Gastrocnemius medialis (tissue), 4 donors: ENCODE results near the gene GNG14. TPM values are rescaled to one million over a fixed set of nuclear protein-coding genes. Genes with fewer than 3 reads are reported as not detected.
A peak's percentile ranks its signal among the peaks of the same experiment; 100 is the strongest.
"Not testable (repeated sequence)": the region's sequence is repeated elsewhere in the genome, so short reads cannot be mapped to it uniquely, and the experiment has no call there.

Source experiments
- ATAC-seq, 2 donors: fragments of 150-250 bp; one replicate each; pipeline ENCODE4 v1.9.1; 2016
- DNase-seq, 2 donors: peaks; one replicate each; pipeline ENCODE4 v3.0.0-alpha.2; 2019
- H3K27ac ChIP-seq, 4 donors: fragments of 200-600 bp; sonication (generic); 1 replicate in 1 of 4; 2 replicates in 3 of 4; pipeline ENCODE4 v1.5.1; 2016 to 2018; ENCODE audit warnings: mild to moderate bottlenecking in 2 of 4, moderate library complexity in 1 of 4
- H3K27me3 ChIP-seq, 3 donors: fragments of 200-600 bp; sonication (generic) in 2 of 3; 1 replicate in 1 of 3; 2 replicates in 2 of 3; pipeline versions ENCODE4 v1.5.1 to v1.6.0; 2016 to 2019; ENCODE audit warnings: mild to moderate bottlenecking in 1 of 3, moderate library complexity in 1 of 3
- H3K36me3 ChIP-seq, 2 donors: fragments of 200-600 bp; sonication (generic) in 1 of 2; one replicate each; pipeline ENCODE4 v1.5.1; 2017 to 2018
- H3K4me1 ChIP-seq, 2 donors: fragments of 200-600 bp; sonication (generic) in 1 of 2; one replicate each; pipeline ENCODE4 v1.5.1; 2016 to 2017; ENCODE audit warnings: mild to moderate bottlenecking in 2 of 2
- H3K4me3 ChIP-seq, 4 donors: fragments of 200-600 bp; sonication (generic) in 3 of 4; 1 replicate in 1 of 4; 2 replicates in 3 of 4; pipeline ENCODE4 v1.5.1; 2016 to 2019; ENCODE audit warnings: mild to moderate bottlenecking in 2 of 4
- H3K9me3 ChIP-seq, 3 donors: fragments of 200-600 bp; sonication (generic) in 2 of 3; 1 replicate in 1 of 3; 2 replicates in 2 of 3; pipeline ENCODE4 v1.5.1; 2016 to 2019
- POLR2A ChIP-seq, 2 donors: fragments of 450-650 bp; IDR thresholded peaks; one replicate each; pipeline ENCODE4 v1.6.1; 2017; ENCODE audit warnings: antibody characterized with exemption in 2 of 2, mild to moderate bottlenecking in 2 of 2, moderate library complexity in 2 of 2
- in situ Hi-C, 4 donors: fragments of 200-750 bp; cut with MboI; loops; one replicate each; pipeline versions ENCODE4 v1.15.0 to v1.8.0; 2017; ENCODE audit warnings: low sequenced_read_pairs in 4 of 4
- intact Hi-C: fragments of 100-400 bp; cut with DNase I; formaldehyde crosslinking; loops from one replicate; pipeline ENCODE4 v1.15.1; 2023; ENCODE audit warnings: low total_unique reads
- total RNA-seq, 4 donors: library from RNA; depleted of rRNA; stranded (reverse); fragments of >200 nt; gene quantifications; one replicate each; pipeline versions ENCODE4 v1.1.0 to v1.2.3, GENCODE V29; 2016
- TF ChIP-seq, protein P1 (sequence below), 5 experiments: fragments of 450-650 bp in 3 of 5; fragments of 200-600 bp in 2 of 5; sonication (generic) in 2 of 5; IDR thresholded peaks in 4 of 5; conservative IDR thresholded peaks in 1 of 5; 1 replicate in 4 of 5; 2 replicates in 1 of 5; pipeline ENCODE4 v1.5.1; 2016 to 2019; ENCODE audit warnings: antibody characterized with exemption in 5 of 5, mild to moderate bottlenecking in 3 of 5, moderate library complexity in 3 of 5

GNG14 gene
- total RNA-seq, 4 donors from 2014 or later, result not detected

DNA sequence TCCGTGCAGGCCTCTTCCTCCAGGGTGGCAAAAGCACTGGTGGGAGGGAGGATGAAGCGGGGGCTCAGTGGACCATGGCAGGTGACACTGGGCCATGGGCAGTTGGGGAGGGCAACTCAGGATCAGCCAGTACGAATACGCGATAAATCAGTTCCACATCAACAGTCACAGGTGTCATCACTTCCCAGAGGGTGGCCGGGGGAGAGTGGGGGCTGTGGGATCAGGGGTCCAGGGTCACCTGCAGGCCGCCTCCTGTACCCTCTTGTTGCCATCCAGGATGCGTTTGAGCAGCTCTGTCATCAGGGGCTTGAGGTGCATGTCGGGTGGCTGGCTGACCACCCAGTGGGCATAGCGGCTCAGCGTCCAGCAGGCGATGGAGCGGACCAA lies 18.5 kb downstream of the GNG14 start:
- ATAC-seq (no peak), DNase-seq (no peak)
- H3K4me1 ChIP-seq, result no peaks in the 10 kb centered on the region
- TF ChIP-seq POLR2A (IDR thresholded peaks at IDR 0.05), result no peak
- TF ChIP-seq, protein P1, sequence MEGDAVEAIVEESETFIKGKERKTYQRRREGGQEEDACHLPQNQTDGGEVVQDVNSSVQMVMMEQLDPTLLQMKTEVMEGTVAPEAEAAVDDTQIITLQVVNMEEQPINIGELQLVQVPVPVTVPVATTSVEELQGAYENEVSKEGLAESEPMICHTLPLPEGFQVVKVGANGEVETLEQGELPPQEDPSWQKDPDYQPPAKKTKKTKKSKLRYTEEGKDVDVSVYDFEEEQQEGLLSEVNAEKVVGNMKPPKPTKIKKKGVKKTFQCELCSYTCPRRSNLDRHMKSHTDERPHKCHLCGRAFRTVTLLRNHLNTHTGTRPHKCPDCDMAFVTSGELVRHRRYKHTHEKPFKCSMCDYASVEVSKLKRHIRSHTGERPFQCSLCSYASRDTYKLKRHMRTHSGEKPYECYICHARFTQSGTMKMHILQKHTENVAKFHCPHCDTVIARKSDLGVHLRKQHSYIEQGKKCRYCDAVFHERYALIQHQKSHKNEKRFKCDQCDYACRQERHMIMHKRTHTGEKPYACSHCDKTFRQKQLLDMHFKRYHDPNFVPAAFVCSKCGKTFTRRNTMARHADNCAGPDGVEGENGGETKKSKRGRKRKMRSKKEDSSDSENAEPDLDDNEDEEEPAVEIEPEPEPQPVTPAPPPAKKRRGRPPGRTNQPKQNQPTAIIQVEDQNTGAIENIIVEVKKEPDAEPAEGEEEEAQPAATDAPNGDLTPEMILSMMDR (IDR thresholded peaks at IDR 0.05 in 4 of 5, conservative IDR thresholded peaks at IDR 0.05 in 1 of 5), result no peak
- peaks cover 0 to 97% of the 10 kb centered on the region in 2 donors for H3K36me3 ChIP-seq
- no peaks in the 10 kb centered on the region for H3K9me3 ChIP-seq
- no peaks in the 10 kb centered on the region for H3K27me3 ChIP-seq
- intact Hi-C loops, result no loop called here
- H3K4me3 ChIP-seq, result no peak overlapping the region
- in situ Hi-C loops, result no loop called here
- H3K27ac ChIP-seq, result no peak overlapping the region

GRCh38 chr19:12708641-12709040 lies 20.8 kb downstream of the GNG14 start:
- in situ Hi-C loops, result no loop called here
- Histone ChIP-seq H3K36me3 (peaks cover 0 to 94% of the 10 kb centered on the region in 2 donors), H3K4me1 (no peaks in the 10 kb centered on the region), H3K9me3 (no peaks in the 10 kb centered on the region), H3K4me3 (no peak overlapping the region), H3K27ac (no peak overlapping the region), H3K27me3 (no peaks in the 10 kb centered on the region)
- intact Hi-C loops, result no loop called here
- ATAC-seq, result no peak
- DNase-seq, result no peak
- TF ChIP-seq POLR2A (IDR thresholded peaks at IDR 0.05), result no peak
- TF ChIP-seq, protein P1 (IDR thresholded peaks at IDR 0.05 in 4 of 5, conservative IDR thresholded peaks at IDR 0.05 in 1 of 5), result no peak

DNA sequence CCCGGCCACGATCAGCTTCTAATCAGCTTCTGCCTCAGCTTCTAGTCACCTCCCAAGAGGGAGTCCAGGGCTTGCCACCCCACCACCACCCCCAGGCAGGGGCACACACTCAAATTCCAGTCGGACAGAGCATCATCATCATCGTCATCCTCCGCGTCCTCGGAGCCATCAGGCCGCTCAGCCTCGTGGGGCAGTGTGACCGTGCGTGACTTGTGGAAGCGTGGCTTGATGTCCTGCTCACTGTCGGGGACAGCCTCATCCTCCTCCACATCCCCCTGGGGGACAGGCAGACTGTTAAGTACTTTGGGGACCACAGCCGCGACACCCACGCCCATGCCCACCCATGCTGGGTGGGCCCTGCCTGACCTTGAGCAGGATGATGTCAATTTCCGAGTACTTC lies 23.4 kb downstream of the GNG14 start:
- TF ChIP-seq, protein P1 (IDR thresholded peaks at IDR 0.05 in 4 of 5, conservative IDR thresholded peaks at IDR 0.05 in 1 of 5), result no peak
- TF ChIP-seq POLR2A (IDR thresholded peaks at IDR 0.05), result no peak
- no peak for ATAC-seq
- no peak for DNase-seq
- H3K4me1 ChIP-seq, result no peaks in the 10 kb centered on the region
- no peak overlapping the region for H3K4me3 ChIP-seq
- peaks cover 0 to 92% of the 10 kb centered on the region in 2 donors for H3K36me3 ChIP-seq
- intact Hi-C loops (loop anchor here (5.0 kb wide), 1 partner anchor 46 kb away; no protein-coding TSS in a partner anchor), in situ Hi-C loops (no loop called here)
- no peaks in the 10 kb centered on the region for H3K9me3 ChIP-seq
- H3K27me3 ChIP-seq, result no peaks in the 10 kb centered on the region
- no peak overlapping the region for H3K27ac ChIP-seq

- H3K4me1 ChIP-seq, H3K27ac ChIP-seq, H3K9me3 ChIP-seq, ATAC-seq, H3K27me3 ChIP-seq, H3K4me3 ChIP-seq, in situ Hi-C loops: not testable (repeated sequence)
- TF ChIP-seq, protein P1 (IDR thresholded peaks at IDR 0.05 in 4 of 5, conservative IDR thresholded peaks at IDR 0.05 in 1 of 5), result peak in 4 of 5 experiments; percentile 7 to 42 (median 30)
- intact Hi-C loops, result loop anchor here (5.0 kb wide), 1 partner anchor 45 kb away; no protein-coding TSS in a partner anchor
- DNase-seq, result peak in 1 of 2 donors; percentile 51
- peaks cover 0 to 91% of the 10 kb centered on the region in 2 donors for H3K36me3 ChIP-seq
These were observed 24.3 kb downstream of the GNG14 start for GRCh38 chr19:12712077-12712476.

- H3K4me3 ChIP-seq, H3K4me1 ChIP-seq, H3K27me3 ChIP-seq, H3K27ac ChIP-seq, DNase-seq, ATAC-seq, H3K9me3 ChIP-seq, in situ Hi-C loops: not testable (repeated sequence)
- H3K36me3 ChIP-seq, result peaks cover 0 to 92% of the 10 kb centered on the region in 2 donors
- intact Hi-C loops, result loop anchor here (5.0 kb wide), 1 partner anchor 44 kb away; no protein-coding TSS in a partner anchor
These were observed 25.5 kb downstream of the GNG14 start for GRCh38 chr19:12713304-12713703.
